ENCODE measurements around the gene RABEP2. TPM values are rescaled to one million over a fixed set of nuclear protein-coding genes. Genes with fewer than 3 reads are reported as not detected.

The RABEP2 gene
- total RNA-seq, 2 donors from 2014 or later: 16.1 to 19.2 TPM

DNA sequence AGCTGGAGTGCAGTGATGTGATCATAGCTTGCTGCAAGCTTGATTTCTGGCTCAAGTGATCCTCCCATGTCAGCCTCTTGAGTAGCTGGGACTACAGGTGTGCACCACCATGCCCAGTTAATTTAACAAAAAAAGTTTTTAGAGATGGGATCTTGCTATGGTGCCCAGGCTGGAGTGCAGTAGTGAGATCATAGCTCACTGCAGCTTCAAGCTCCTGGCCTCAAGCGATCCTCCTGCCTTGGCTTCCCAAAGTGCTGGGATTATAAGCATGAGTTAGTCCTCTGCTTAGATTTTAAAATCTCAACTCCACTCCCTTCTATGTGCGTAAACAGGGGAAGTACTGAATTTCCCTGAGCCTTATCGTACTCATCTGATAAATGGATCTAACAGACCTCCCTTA is 6.3 kb downstream of the RABEP2 start:
- H3K9ac ChIP-seq (ENCODE audit: extremely low read depth, low read length, poor library complexity, severe bottlenecking): no peak overlapping the region
- Mint-ChIP-seq H3K9me3 (peaks cover 4% of the 10 kb centered on the region), H3K27ac (no peak overlapping the region), H3K36me3 (ENCODE audit: low read depth) (peaks cover 41% of the 10 kb centered on the region), H3K4me1 (peaks cover 3% of the 10 kb centered on the region), H3K27me3 (ENCODE audit: insufficient read depth) (no peaks in the 10 kb centered on the region), H3K4me3 (no peak overlapping the region)
- no peak overlapping the region for H3K4me3 ChIP-seq (ENCODE audit: low read length)
- H3K36me3 ChIP-seq (ENCODE audit: control insufficient read depth, insufficient read depth, low read length): peaks cover 5% of the 10 kb centered on the region
- TF ChIP-seq, protein P1, sequence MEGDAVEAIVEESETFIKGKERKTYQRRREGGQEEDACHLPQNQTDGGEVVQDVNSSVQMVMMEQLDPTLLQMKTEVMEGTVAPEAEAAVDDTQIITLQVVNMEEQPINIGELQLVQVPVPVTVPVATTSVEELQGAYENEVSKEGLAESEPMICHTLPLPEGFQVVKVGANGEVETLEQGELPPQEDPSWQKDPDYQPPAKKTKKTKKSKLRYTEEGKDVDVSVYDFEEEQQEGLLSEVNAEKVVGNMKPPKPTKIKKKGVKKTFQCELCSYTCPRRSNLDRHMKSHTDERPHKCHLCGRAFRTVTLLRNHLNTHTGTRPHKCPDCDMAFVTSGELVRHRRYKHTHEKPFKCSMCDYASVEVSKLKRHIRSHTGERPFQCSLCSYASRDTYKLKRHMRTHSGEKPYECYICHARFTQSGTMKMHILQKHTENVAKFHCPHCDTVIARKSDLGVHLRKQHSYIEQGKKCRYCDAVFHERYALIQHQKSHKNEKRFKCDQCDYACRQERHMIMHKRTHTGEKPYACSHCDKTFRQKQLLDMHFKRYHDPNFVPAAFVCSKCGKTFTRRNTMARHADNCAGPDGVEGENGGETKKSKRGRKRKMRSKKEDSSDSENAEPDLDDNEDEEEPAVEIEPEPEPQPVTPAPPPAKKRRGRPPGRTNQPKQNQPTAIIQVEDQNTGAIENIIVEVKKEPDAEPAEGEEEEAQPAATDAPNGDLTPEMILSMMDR (conservative IDR thresholded peaks at IDR 0.05): no peak
- no peak overlapping the region for H3K27ac ChIP-seq (ENCODE audit: low read depth, low read length)
- no peaks in the 10 kb centered on the region for H3K4me1 ChIP-seq (ENCODE audit: control insufficient read depth, insufficient read depth, low read length)
- H3K9me3 ChIP-seq (ENCODE audit: control insufficient read depth, low read length): no peaks in the 10 kb centered on the region
- WGBS, 2 experiments (ENCODE audit: insufficient coverage in 1 of 2, insufficient read length in 1 of 2): 92 to 100% methylated on average over 3 of the region's 3 CpGs
- H3K27me3 ChIP-seq (ENCODE audit: control insufficient read depth, insufficient read depth, low read length, poor library complexity, severe bottlenecking): no peaks in the 10 kb centered on the region
- no peak for DNase-seq

DNA sequence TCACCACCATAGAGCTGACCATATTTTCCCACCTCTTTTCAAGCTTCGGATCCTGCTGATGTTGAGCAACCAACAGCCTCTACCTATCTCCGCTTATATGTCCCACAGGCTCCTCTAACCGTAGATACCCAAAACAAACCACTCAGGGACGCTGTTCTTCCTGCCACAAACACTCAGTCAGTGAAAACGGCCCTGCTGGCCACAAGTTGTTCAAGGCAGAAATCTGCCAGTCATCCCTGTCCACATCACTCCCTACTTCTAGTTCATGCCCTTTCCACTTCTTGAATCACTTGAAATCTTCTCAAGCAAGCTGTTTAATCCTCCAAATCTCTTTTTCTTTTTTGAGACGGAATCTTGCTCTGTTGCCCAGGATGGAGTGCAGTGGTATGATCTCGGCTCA is 7.9 kb downstream of the RABEP2 start:
- H3K9me3 ChIP-seq (ENCODE audit: control insufficient read depth, low read length): no peaks in the 10 kb centered on the region
- H3K4me3 ChIP-seq (ENCODE audit: low read length): no peak overlapping the region
- H3K9ac ChIP-seq (ENCODE audit: extremely low read depth, low read length, poor library complexity, severe bottlenecking): no peak overlapping the region
- H3K36me3 ChIP-seq (ENCODE audit: control insufficient read depth, insufficient read depth, low read length): peaks cover 5% of the 10 kb centered on the region
- H3K4me1 ChIP-seq (ENCODE audit: control insufficient read depth, insufficient read depth, low read length): no peaks in the 10 kb centered on the region
- WGBS, 2 experiments (ENCODE audit: insufficient coverage in 1 of 2, insufficient read length in 1 of 2): 91 to 94% methylated on average over 7 of the region's 7 CpGs
- TF ChIP-seq, protein P1 (conservative IDR thresholded peaks at IDR 0.05): no peak
- Mint-ChIP-seq H3K9me3 (peaks cover 4% of the 10 kb centered on the region), H3K36me3 (ENCODE audit: low read depth) (peaks cover 49% of the 10 kb centered on the region), H3K4me3 (no peak overlapping the region), H3K27me3 (ENCODE audit: insufficient read depth) (no peaks in the 10 kb centered on the region), H3K27ac (peak overlapping the region; percentile 81), H3K4me1 (no peaks in the 10 kb centered on the region)
- no peak for DNase-seq
- no peak overlapping the region for H3K27ac ChIP-seq (ENCODE audit: low read depth, low read length)
- no peaks in the 10 kb centered on the region for H3K27me3 ChIP-seq (ENCODE audit: control insufficient read depth, insufficient read depth, low read length, poor library complexity, severe bottlenecking)

DNA sequence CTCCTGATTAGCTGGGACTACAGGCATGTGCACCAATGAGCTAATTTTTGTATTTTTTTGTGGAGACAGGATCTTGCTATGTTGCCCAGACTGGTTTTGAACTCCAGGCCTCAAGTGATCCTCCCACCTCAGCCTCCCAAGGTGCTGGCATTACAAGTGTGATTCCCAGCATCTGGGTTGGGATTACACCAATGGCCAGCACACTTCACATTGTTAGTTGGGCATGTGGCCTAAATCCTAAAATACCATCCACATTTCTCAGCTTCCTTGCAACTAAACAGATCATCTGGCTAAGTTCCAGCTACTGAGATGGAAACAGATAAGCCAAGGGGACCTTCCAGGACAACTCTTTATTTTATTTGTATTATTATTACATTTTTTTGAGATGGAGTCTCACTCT is 9.9 kb downstream of the RABEP2 start:
- H3K27me3 ChIP-seq (ENCODE audit: control insufficient read depth, insufficient read depth, low read length, poor library complexity, severe bottlenecking): no peaks in the 10 kb centered on the region
- DNase-seq: no peak
- Mint-ChIP-seq H3K27me3 (ENCODE audit: insufficient read depth) (no peaks in the 10 kb centered on the region), H3K4me3 (no peak overlapping the region), H3K36me3 (ENCODE audit: low read depth) (peaks cover 44% of the 10 kb centered on the region), H3K4me1 (no peaks in the 10 kb centered on the region), H3K9me3 (peaks cover 4% of the 10 kb centered on the region), H3K27ac (no peak overlapping the region)
- no peak overlapping the region for H3K27ac ChIP-seq (ENCODE audit: low read depth, low read length)
- no peak overlapping the region for H3K9ac ChIP-seq (ENCODE audit: extremely low read depth, low read length, poor library complexity, severe bottlenecking)
- peaks cover 5% of the 10 kb centered on the region for H3K36me3 ChIP-seq (ENCODE audit: control insufficient read depth, insufficient read depth, low read length)
- no peaks in the 10 kb centered on the region for H3K9me3 ChIP-seq (ENCODE audit: control insufficient read depth, low read length)
- no peak overlapping the region for H3K4me3 ChIP-seq (ENCODE audit: low read length)
- no peaks in the 10 kb centered on the region for H3K4me1 ChIP-seq (ENCODE audit: control insufficient read depth, insufficient read depth, low read length)
- TF ChIP-seq, protein P1 (conservative IDR thresholded peaks at IDR 0.05): no peak

All from endodermal cell (in vitro differentiated cells).